Measurements from ENCODE around the gene PLA1A.
"Not testable (repeated sequence)": the region's sequence is repeated elsewhere in the genome, so short reads cannot be mapped to it uniquely, and the experiment has no call there.

PLA1A gene

GRCh38 chr3:119662604-119663373 lies 65.1 kb downstream of the PLA1A start:
- no peak for DNase-seq (ENCODE audit: low read depth in 2 of 2)

GRCh38 chr3:119663885-119664284 lies 66.2 kb downstream of the PLA1A start:
- no peak for DNase-seq (ENCODE audit: low read depth in 2 of 2)

DNA sequence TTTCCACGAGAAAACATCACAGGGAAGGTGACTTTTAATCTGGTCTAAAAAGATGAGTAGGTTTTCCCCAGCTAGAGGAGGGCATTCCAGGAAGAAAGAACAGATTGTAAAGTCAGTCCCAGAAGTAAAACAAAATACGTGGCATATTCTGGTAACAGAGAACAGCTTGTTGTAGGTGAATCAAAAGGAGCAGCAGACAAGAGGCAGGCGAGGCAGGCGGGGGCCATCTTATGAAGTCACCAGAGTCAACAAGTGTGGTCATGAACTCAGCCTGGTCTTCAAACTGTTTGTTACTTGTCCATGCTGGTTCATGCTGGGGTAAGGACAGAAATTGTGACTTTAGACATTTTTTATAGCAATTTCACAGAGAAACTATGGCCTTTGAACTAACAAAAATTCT lies 66.7 kb downstream of the PLA1A start:
- no peak for DNase-seq (ENCODE audit: low read depth in 2 of 2)

- DNase-seq (ENCODE audit: low read depth in 2 of 2): no peak
Observed at GRCh38 chr3:119664850-119665379, 67.2 kb downstream of the PLA1A start.

GRCh38 chr3:119665954-119666559 lies 68.4 kb downstream of the PLA1A start:
- DNase-seq (ENCODE audit: low read depth in 2 of 2): no peak

- no peak for DNase-seq (ENCODE audit: low read depth in 2 of 2)
Observed at GRCh38 chr3:119669906-119670570, 72.4 kb downstream of the PLA1A start.

DNA sequence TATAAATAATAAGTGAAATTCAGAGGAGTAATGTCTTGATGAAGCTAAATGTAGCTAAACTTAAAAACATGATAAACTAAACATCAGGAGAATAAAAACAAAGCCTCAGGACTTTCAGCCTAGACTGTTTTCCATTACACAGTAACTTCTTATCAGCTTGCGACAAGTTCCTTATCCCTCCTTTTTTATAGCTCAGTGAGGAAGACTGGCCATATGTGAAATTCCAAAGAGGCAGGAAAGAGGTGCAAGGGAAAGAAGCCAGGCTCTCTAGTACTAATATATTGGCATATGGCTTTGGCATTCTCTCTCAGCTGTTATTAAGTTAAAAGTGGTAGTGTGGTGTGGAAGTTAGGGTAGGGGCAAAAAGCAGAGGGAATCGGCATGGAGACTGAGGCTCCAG lies 75.1 kb downstream of the PLA1A start:
- no peak for DNase-seq (ENCODE audit: low read depth in 2 of 2)

DNA sequence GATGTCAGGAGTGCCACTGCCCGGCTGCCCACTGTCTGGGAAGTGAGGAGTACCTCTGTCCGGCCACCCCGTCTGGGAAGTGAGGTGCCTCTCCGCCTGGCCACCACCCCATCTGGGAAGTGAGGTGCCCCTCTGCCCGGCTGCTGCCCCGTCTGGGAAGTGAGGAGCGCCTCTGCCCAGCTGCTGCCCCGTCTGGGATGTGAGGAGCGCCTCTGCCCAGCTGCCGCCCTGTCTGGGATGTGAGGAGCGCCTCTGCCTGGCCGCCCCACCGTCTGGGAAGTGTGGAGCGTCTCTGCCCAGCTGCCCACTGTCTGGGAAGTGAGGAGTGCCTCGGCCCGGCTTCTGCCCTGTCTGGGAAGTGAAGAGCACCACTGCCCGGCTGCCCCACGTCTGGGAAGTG lies 76.2 kb downstream of the PLA1A start:
- DNase-seq (ENCODE audit: low read depth in 2 of 2): no peak

GRCh38 chr3:119675188-119675874 lies 77.6 kb downstream of the PLA1A start:
- no peak for DNase-seq (ENCODE audit: low read depth in 2 of 2)

DNA sequence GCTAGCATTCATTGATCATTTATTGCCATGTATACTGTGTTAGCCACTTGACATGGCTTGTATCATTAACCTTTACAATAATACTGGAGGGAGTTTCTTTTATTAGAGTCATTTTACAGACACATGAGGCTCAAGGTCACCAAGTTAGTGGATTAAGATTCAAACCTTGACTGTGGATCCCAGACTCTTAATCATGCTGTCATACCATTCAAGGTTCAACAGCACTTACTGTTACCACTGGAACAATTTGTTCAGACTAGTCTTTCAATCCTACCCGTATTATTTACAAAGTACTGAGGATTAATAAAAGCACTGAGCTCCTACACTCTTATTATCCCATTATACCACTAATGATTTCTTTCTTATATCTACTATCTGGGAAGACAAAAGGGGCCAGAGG lies 78.3 kb downstream of the PLA1A start:
- no peak for DNase-seq (ENCODE audit: low read depth in 2 of 2)

DNA sequence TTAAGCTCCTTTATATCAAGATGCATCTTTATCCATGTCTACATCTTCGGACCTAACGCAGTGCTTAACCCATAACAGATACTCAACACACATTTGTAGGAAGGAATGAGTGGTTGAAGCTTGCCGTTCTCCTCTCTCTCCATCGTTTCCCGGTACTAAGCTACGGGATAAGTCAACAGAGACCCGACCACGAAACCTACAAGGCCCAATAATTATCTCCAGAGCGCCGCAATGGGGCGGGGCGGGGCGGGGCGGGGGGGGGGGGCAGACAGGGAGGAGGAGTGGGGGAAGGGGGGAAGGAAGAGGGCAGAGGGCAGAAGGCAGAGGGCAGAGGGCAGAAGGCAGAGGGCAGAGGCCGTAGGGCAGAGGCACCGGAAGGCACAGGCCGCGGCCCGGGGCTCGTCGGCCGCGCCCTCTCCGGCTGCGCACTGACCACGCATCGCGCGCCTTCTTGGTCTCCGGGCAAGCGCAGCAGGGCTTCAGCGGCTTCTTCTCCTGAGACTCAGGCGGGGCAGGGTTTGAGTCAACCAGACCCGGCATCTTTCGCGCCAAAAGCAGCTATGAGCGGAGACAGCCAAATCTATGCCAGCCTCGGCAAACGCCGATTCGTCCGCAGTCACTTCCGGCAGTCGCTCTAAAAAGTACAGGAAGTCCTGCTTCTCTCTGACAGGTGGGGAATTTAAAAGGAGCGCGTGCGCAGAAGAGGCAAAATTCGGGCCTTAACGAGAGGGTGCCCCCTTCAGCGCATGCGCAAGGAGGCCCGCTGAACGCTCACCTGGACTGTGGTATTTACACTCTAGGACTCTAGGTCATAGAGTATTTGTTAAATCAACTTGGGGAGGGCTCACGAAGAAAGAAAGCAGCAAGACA lies 79.3 kb downstream of the PLA1A start, which contains the start of gene COX17:
Gene COX17, minus strand, starts transcription at position 636 of the 870 bp plus-strand sequence. Its CDS starts 96 bp downstream, at position 540.
- peak; percentile 94 to 95 for DNase-seq (ENCODE audit: low read depth in 2 of 2)

- no peak for DNase-seq (ENCODE audit: low read depth in 2 of 2)
Observed at GRCh38 chr3:119677641-119677934, 79.9 kb downstream of the PLA1A start.

- not testable (repeated sequence) for DNase-seq (ENCODE audit: low read depth in 2 of 2)
Observed at GRCh38 chr3:119678209-119678608, 80.5 kb downstream of the PLA1A start.
